H1 (cell line): ENCODE measurements around the gene EID1. TPM values are rescaled to one million over a fixed set of nuclear protein-coding genes. Genes with fewer than 3 reads are reported as not detected.
"Not testable (repeated sequence)": the region's sequence is repeated elsewhere in the genome, so short reads cannot be mapped to it uniquely, and the experiment has no call there.

Experiments used
- CTCF ChIA-PET: fragments of 300-600 bp; sonication (Branson Sonifier 250); formaldehyde crosslinking; loops from one replicate; lab custom pipeline; 2021; ENCODE audit not compliant: partially characterized antibody; lab: Charles Lee
- POLR2A ChIA-PET: fragments of 300-600 bp; sonication (Branson Sonifier 250); formaldehyde crosslinking; loops from one replicate; lab custom pipeline; 2021; ENCODE audit warnings: inconsistent platforms; ENCODE audit not compliant: partially characterized antibody; lab: Charles Lee
- DNase-seq, 2 experiments: peaks; one replicate each; pipeline versions ENCODE4 v3.0.0 to v3.0.0-alpha.2; 2010 to 2022; ENCODE audit warnings: low spot score in 2 of 2, low read depth in 1 of 2, mixed read lengths in 1 of 2
- FAIRE-seq: peaks from 2 replicates; lab custom pipeline; 2011; peaks lifted over from hg19 to GRCh38; lab: Jason Lieb, UNC
- H2AFZ ChIP-seq: 2 replicates; pipeline ENCODE4 v1.8.1; 2012; ENCODE audit warnings: low read length, inconsistent platforms
- H2AK5ac ChIP-seq: 2 replicates; pipeline ENCODE4 v1.6.1; 2013; ENCODE audit warnings: low read depth, low read length
- H2BK120ac ChIP-seq: replicated peaks from 2 replicates; pipeline ENCODE3; 2013; ENCODE audit warnings: low read depth, low read length, inconsistent platforms
- H2BK12ac ChIP-seq: 2 replicates; pipeline ENCODE4 v1.6.1; 2013; ENCODE audit warnings: low read depth, low read length
- H2BK15ac ChIP-seq: 2 replicates; pipeline ENCODE4 v1.6.1; 2013; ENCODE audit warnings: low read length
- H2BK20ac ChIP-seq: 2 replicates; pipeline ENCODE4 v1.6.1; 2013; ENCODE audit warnings: low read length
- H2BK5ac ChIP-seq: 2 replicates; pipeline ENCODE4 v1.6.1; 2013; ENCODE audit warnings: low read depth, low read length
- H3K14ac ChIP-seq: 2 replicates; pipeline ENCODE4 v1.6.1; 2013; ENCODE audit warnings: inconsistent platforms; ENCODE audit not compliant: insufficient read length
- H3K18ac ChIP-seq: 2 replicates; pipeline ENCODE4 v1.6.1; 2013; ENCODE audit warnings: low read length; ENCODE audit errors: extremely low read depth
- H3K23ac ChIP-seq: 2 replicates; pipeline ENCODE4 v1.6.1; 2013; ENCODE audit warnings: inconsistent platforms; ENCODE audit not compliant: insufficient read length
- H3K23me2 ChIP-seq: 2 replicates; pipeline ENCODE4 v1.6.1; 2013; ENCODE audit warnings: low read depth, low read length
- H3K27ac ChIP-seq: 2 replicates; pipeline ENCODE4 v1.6.1; 2011; ENCODE audit warnings: low read depth, low read length, inconsistent platforms
- H3K27me3 ChIP-seq, 4 experiments: replicated peaks in 1 of 4; 1 replicate in 1 of 4; 2 replicates in 3 of 4; pipeline versions ENCODE4 v1.6.1 to v1.8.1; 2011 to 2013; ENCODE audit warnings: low read length in 3 of 4, mild to moderate bottlenecking in 3 of 4, inconsistent platforms in 2 of 4, mixed read lengths in 2 of 4, moderate library complexity in 1 of 4; ENCODE audit not compliant: control insufficient read depth in 3 of 4, insufficient read depth in 3 of 4; ENCODE audit errors: extremely low read depth in 1 of 4
- H3K36me3 ChIP-seq, 4 experiments: 2 replicates each; pipeline versions ENCODE4 v1.6.1 to v1.8.1; 2011 to 2013; ENCODE audit warnings: mild to moderate bottlenecking in 4 of 4, low read length in 3 of 4, moderate library complexity in 2 of 4, control low read depth in 1 of 4, inconsistent platforms in 1 of 4; ENCODE audit not compliant: insufficient read depth in 4 of 4, control insufficient read depth in 2 of 4
- H3K4ac ChIP-seq: replicated peaks from 2 replicates; pipeline ENCODE3; 2013; ENCODE audit warnings: low read length, low read depth, mixed read lengths, inconsistent platforms; ENCODE audit not compliant: insufficient read length
- H3K4me1 ChIP-seq, 4 experiments: replicated peaks in 1 of 4; 1 replicate in 1 of 4; 2 replicates in 3 of 4; pipeline versions ENCODE4 v1.6.1 to v1.8.1; 2011 to 2013; ENCODE audit warnings: low read length in 3 of 4, inconsistent platforms in 2 of 4, mixed read lengths in 1 of 4; ENCODE audit not compliant: insufficient read depth in 4 of 4, control insufficient read depth in 3 of 4
- H3K4me2 ChIP-seq, 2 experiments: 2 replicates each; pipeline versions ENCODE4 v1.6.1 to v1.8.1; 2011 to 2013; ENCODE audit warnings: low read depth in 2 of 2, low read length in 2 of 2, control low read depth in 1 of 2, inconsistent platforms in 1 of 2, mild to moderate bottlenecking in 1 of 2; ENCODE audit not compliant: insufficient read depth in 1 of 2
- H3K4me3 ChIP-seq, 4 experiments: fragments of 200-600, 300-600 bp in 1 of 4; sonication (generic), shearing (Covaris generic), sonication (Bioruptor Twin) in 1 of 4; 2 replicates each; pipeline versions ENCODE4 v1.5.1 to v1.8.1; 2011 to 2016; ENCODE audit warnings: low read length in 4 of 4, low read depth in 3 of 4, control low read depth in 2 of 4, inconsistent platforms in 2 of 4, mild to moderate bottlenecking in 2 of 4, mixed read lengths in 1 of 4, moderate library complexity in 1 of 4; ENCODE audit not compliant: insufficient read depth in 2 of 4; ENCODE audit errors: extremely low read depth in 1 of 4
- H3K56ac ChIP-seq: replicated peaks from 2 replicates; pipeline ENCODE3; 2013; ENCODE audit warnings: low read depth, mild to moderate bottlenecking, mixed read lengths, low read length, inconsistent platforms; ENCODE audit not compliant: insufficient read length
- H3K79me1 ChIP-seq: 2 replicates; pipeline ENCODE4 v1.6.1; 2013; ENCODE audit warnings: low read depth, low read length, control low read depth
- H3K79me2 ChIP-seq, 2 experiments: 2 replicates each; pipeline versions ENCODE4 v1.6.1 to v1.8.1; 2012 to 2013; ENCODE audit warnings: low read length in 2 of 2, mild to moderate bottlenecking in 2 of 2, inconsistent platforms in 1 of 2; ENCODE audit not compliant: insufficient read depth in 2 of 2, control insufficient read depth in 1 of 2
- H3K9ac ChIP-seq, 4 experiments: replicated peaks in 1 of 4; 1 replicate in 1 of 4; 2 replicates in 3 of 4; pipeline versions ENCODE4 v1.6.1 to v1.8.1; 2011 to 2013; ENCODE audit warnings: low read depth in 3 of 4, low read length in 3 of 4, control low read depth in 2 of 4, mild to moderate bottlenecking in 2 of 4, moderate library complexity in 2 of 4, inconsistent platforms in 1 of 4; ENCODE audit errors: extremely low read depth in 1 of 4
- H3K9me3 ChIP-seq, 2 experiments: 2 replicates each; pipeline versions ENCODE4 v1.6.1 to v1.8.1; 2012 to 2013; ENCODE audit warnings: mild to moderate bottlenecking in 2 of 2, moderate library complexity in 2 of 2, control low read depth in 1 of 2, inconsistent platforms in 1 of 2, low read depth in 1 of 2, low read length in 1 of 2, mixed read lengths in 1 of 2; ENCODE audit not compliant: insufficient read depth in 2 of 2
- H4K20me1 ChIP-seq, 2 experiments: replicated peaks in 1 of 2; 2 replicates each; pipeline versions ENCODE3 to v1.8.1; 2011 to 2013; ENCODE audit warnings: inconsistent platforms in 2 of 2, low read length in 2 of 2, mild to moderate bottlenecking in 1 of 2; ENCODE audit not compliant: insufficient read depth in 2 of 2, control insufficient read depth in 1 of 2
- H4K5ac ChIP-seq: 2 replicates; pipeline ENCODE4 v1.6.1; 2013; ENCODE audit warnings: low read length, low read depth, mixed read lengths, inconsistent platforms; ENCODE audit not compliant: insufficient read length
- H4K8ac ChIP-seq: 2 replicates; pipeline ENCODE4 v1.8.0; 2013; ENCODE audit warnings: mild to moderate bottlenecking, moderate library complexity, low read length, inconsistent platforms; ENCODE audit not compliant: insufficient read depth; ENCODE audit errors: extremely low read depth
- H4K91ac ChIP-seq: replicated peaks from 2 replicates; pipeline ENCODE3; 2013; ENCODE audit warnings: low read length, mixed read lengths, inconsistent platforms; ENCODE audit not compliant: insufficient read length
- WGBS, 2 experiments: shearing (Covaris generic) in 1 of 2; methylation state at CpG; one replicate each; pipeline versions ENCODE4 v1.1.6 to v1.1.7; 2013 to 2015; ENCODE audit warnings: low lambda C conversion rate in 2 of 2, mixed read lengths in 2 of 2, inconsistent platforms in 1 of 2, low coverage in 1 of 2, missing lambda C conversion rate in 1 of 2; ENCODE audit not compliant: insufficient replicate concordance in 2 of 2, insufficient coverage in 1 of 2, insufficient read length in 1 of 2; ENCODE audit errors: extremely low coverage in 1 of 2, missing lambda C conversion rate in 1 of 2; 5-methylcytosine and 5-hydroxymethylcytosine counted together
- polyA plus RNA-seq, 7 experiments: library from polyadenylated mRNA; depleted of rRNA in 3 of 7; stranded (reverse) in 5 of 7; unstranded in 2 of 7; fragments of >200 nt in 5 of 7; fragments of 200-250 nt in 2 of 7; gene quantifications; 1 replicate in 5 of 7; 2 replicates in 1 of 7; 4 replicates in 1 of 7; pipeline versions ENCODE4 v1.2.1 to v1.2.3, GENCODE V29; 2011 to 2013; ENCODE audit warnings: missing spikeins in 2 of 7, mixed read lengths in 2 of 7
- total RNA-seq: library from RNA; stranded (reverse); fragmentation: NEBNext Ultra II Directional; extraction: Animal tissue kit (Norgen Biotek cat#: 25700); gene quantifications from 2 replicates; pipeline ENCODE4 v1.2.1, GENCODE V29; 2021

Gene EID1
- total and polyA plus RNA-seq, 2 of the 8 experiments (the other 6 are each of a cell fraction or from before 2014, with no cell fraction given) = 101 to 110 TPM

- H3K79me1 ChIP-seq, H2AFZ ChIP-seq, H3K14ac ChIP-seq, H2BK20ac ChIP-seq, H3K4me3 ChIP-seq, H2BK120ac ChIP-seq, H3K23me2 ChIP-seq, H3K9me3 ChIP-seq, H3K56ac ChIP-seq, H4K5ac ChIP-seq, H2BK12ac ChIP-seq, POLR2A ChIA-PET, H3K36me3 ChIP-seq, H3K4me1 ChIP-seq, H4K91ac ChIP-seq, H2BK5ac ChIP-seq, H3K9ac ChIP-seq, H3K27me3 ChIP-seq, H4K20me1 ChIP-seq, DNase-seq, H3K23ac ChIP-seq, CTCF ChIA-PET, H3K4ac ChIP-seq, H3K27ac ChIP-seq, H3K79me2 ChIP-seq, FAIRE-seq, H2AK5ac ChIP-seq, H2BK15ac ChIP-seq, H3K18ac ChIP-seq, H3K4me2 ChIP-seq, H4K8ac ChIP-seq: not testable (repeated sequence)
- WGBS, 2 experiments = 97% methylated on average over 2 of the region's 2 CpGs; no CpG with 5 or more reads in 1 of the 2 experiments
These were observed 31.4 kb downstream of the EID1 start for GRCh38 chr15:48909313-48909712.

GRCh38 chr15:48910554-48910953 lies 32.6 kb downstream of the EID1 start:
- H2BK20ac ChIP-seq, POLR2A ChIA-PET, H3K36me3 ChIP-seq, H3K79me1 ChIP-seq, H2AK5ac ChIP-seq, H4K91ac ChIP-seq, H4K20me1 ChIP-seq, H2BK5ac ChIP-seq, H2AFZ ChIP-seq, H3K79me2 ChIP-seq, H3K4me1 ChIP-seq, H2BK120ac ChIP-seq, H3K14ac ChIP-seq, H3K4me2 ChIP-seq, H3K4ac ChIP-seq, H3K23me2 ChIP-seq, H3K9me3 ChIP-seq, H4K8ac ChIP-seq, CTCF ChIA-PET, H2BK15ac ChIP-seq, FAIRE-seq, H3K27me3 ChIP-seq, H3K4me3 ChIP-seq, H2BK12ac ChIP-seq, H3K27ac ChIP-seq, H3K23ac ChIP-seq, H3K9ac ChIP-seq, H4K5ac ChIP-seq, DNase-seq, H3K18ac ChIP-seq, H3K56ac ChIP-seq: not testable (repeated sequence)
- 75% methylated on average over 2 of the region's 2 CpGs; no CpG with 5 or more reads in 1 of the 2 experiments for WGBS, 2 experiments
